B cell (primary cell): ENCODE results near the gene OR10AD1.

Experiments
- EZH2 ChIP-seq: IDR thresholded peaks from 2 replicates; pipeline ENCODE4 v1.6.1; 2012; ENCODE audit warnings: borderline replicate concordance, low read depth, mild to moderate bottlenecking, moderate library complexity, low read length; ENCODE audit not compliant: insufficient read depth, poor library complexity, severe bottlenecking
- TF ChIP-seq, protein P1 (sequence below): fragments of 200-600 bp; IDR thresholded peaks from one replicate; pipeline ENCODE4 v1.8.0; 2022; ENCODE audit warnings: antibody characterized with exemption, mild to moderate bottlenecking

DNA sequence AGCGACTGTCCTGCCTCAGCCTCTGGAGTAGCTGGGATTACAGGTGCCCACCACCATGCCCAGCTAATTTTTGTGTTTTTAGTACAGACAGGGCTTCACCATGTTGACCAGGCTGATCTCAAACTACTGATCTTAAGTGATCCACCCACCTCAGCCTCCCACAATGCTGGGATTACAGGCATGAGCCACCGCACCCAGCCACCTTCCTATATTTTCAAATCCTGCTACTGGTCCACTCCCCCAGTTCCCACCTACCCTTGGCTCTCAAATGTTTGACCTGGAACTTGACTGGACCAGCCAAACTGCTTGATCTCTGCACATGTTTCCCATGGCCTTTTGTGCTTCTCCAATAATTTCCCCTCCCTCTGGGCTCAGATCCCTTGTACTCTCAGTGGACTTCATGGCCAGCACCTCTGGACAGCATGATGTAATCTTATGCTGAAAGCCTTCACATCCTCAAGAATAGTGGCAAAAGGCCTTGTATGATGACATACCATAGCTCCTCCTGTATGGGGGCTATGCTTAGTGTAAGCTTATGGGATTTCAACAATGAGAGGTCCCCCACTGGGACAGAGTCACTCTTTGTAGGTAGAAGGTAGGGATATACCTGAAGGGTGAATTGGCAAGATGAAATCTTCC is 22.1 kb downstream of the OR10AD1 start:
- TF ChIP-seq, protein P1, sequence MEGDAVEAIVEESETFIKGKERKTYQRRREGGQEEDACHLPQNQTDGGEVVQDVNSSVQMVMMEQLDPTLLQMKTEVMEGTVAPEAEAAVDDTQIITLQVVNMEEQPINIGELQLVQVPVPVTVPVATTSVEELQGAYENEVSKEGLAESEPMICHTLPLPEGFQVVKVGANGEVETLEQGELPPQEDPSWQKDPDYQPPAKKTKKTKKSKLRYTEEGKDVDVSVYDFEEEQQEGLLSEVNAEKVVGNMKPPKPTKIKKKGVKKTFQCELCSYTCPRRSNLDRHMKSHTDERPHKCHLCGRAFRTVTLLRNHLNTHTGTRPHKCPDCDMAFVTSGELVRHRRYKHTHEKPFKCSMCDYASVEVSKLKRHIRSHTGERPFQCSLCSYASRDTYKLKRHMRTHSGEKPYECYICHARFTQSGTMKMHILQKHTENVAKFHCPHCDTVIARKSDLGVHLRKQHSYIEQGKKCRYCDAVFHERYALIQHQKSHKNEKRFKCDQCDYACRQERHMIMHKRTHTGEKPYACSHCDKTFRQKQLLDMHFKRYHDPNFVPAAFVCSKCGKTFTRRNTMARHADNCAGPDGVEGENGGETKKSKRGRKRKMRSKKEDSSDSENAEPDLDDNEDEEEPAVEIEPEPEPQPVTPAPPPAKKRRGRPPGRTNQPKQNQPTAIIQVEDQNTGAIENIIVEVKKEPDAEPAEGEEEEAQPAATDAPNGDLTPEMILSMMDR: no peak
- TF ChIP-seq EZH2: no peak
